HUDEP-2 (cell line): ENCODE results near the gene CECR2.

Experiments
- DNase-seq, 76 experiments: peaks; one replicate each; lab custom pipeline; 2025; ENCODE audit not compliant: unreplicated experiment in 76 of 76; lab: John Stamatoyannopoulos, UW

The CECR2 gene

DNA sequence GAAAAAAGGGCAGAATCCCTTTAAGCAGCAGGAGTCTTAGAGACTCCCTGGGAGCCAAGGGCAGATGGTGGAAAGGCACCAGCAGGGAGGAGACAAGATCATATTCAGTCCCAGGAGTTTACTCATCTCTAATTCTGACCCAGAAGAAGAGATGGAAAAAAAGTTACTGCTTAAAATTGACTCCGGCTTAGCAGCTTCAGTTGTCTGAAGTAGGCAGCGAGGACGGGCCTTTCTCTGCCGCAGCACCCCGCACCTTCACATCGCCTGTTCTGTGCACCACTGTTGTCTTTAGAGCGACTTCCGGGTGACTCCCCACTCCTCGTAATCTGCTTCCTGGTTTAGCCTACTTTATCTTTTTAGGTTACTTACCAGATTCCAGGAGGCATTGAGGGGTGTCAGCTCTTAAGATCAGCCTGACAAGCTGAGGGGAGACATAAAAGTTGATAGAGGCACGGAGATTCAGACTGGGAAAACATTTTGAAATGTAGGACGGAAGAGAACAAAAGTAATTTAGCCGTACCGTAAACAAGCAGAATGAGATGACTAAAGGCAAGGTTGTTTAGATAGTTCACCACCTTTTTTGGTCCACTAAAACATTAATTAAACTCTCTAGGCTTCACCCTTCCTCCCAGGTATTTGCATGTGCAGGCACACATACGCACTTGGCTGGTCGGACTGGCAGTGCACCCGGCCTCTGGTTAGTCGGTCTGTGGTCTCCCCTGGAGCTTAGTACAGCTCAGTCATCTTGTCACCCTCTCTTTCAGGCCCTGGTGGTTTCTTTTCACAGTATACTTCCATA lies 74.3 kb downstream of the CECR2 start:
- no peak for DNase-seq

DNA sequence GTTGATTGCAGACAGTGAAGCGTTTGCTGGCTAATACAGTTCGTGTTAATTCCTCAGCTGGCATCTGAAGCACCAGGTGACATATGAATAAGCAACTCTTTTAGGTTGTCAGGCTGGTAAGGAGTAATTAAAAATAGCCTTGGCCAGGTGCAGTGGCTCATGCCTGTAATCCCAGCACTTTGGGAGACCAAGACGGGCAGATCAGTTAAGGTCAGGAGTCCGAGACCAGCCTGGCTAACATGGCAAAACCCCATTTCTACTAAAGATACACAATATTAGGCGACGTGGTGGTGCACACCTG lies 74.9 kb downstream of the CECR2 start:
- no peak for DNase-seq

GRCh38 chr22:17446698-17447097 lies 77.4 kb downstream of the CECR2 start:
- DNase-seq, result no peak

DNA sequence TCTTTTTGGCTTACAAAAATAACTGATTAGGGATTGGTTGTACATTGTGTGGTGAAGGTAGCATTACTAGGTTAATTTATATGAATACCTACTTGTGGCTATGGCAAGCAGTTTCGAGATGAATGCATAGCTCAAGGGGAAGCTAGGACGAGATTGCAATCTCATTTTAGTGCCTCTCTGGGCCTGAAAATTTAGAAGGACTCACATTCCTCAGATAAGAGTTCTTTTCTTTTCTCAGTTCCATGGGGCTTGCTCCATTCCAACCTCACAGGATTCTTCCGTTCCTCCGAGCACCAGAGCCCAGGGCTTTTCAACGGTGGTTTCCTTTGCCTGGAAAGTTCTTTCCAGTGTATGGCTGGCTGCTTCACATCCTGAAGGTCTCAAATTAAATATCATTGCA lies 82.1 kb downstream of the CECR2 start:
- no peak for DNase-seq

DNA sequence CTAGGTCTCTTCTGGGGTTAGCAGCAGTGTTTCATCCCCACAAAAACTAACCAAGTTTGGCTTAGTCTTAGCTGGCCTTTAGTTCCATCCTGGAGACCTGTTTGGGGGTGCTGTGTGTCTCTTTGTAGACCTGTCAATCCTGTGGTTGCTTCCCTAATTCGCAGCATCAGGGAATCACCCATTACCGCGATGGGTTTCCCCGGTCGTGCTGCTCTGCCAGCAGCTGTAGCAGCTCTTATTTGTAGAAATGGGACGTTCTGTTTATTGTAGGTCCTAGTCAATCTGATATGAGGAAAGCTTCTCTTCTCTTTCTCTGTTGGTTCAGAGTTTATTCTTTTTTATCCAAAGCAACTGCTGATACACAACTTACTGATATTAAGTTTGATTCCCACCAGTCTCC lies 91.6 kb downstream of the CECR2 start:
- no peak for DNase-seq

DNA sequence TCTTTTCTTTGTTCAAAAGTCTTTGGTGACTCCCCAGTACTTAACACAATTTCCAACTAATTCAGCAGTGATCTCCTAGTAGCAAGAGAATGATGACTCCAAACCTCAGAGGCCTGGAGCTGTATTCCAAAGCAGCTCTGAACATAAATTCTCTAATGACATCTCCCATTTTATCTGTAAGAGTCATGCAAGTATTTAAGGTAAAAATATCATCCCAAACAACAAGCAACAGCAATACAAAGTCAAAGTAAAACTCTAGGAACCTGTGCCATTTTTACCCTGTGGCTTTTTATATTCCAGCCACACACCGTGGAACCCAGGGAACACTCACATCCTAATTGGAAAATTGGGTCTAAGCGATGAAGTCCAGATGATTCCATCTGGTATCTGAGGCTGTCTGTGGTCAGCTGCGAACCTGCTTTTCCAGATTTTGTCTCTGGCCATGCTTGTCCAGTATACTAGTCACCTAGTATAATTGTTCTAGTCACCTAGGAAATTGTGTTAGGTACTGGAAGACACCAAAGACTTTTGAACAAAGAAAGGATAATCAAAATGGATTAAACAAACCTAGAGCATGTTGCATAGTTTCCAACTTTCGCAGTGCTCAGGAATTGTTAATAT lies 101.7 kb downstream of the CECR2 start:
- DNase-seq, result no peak

DNA sequence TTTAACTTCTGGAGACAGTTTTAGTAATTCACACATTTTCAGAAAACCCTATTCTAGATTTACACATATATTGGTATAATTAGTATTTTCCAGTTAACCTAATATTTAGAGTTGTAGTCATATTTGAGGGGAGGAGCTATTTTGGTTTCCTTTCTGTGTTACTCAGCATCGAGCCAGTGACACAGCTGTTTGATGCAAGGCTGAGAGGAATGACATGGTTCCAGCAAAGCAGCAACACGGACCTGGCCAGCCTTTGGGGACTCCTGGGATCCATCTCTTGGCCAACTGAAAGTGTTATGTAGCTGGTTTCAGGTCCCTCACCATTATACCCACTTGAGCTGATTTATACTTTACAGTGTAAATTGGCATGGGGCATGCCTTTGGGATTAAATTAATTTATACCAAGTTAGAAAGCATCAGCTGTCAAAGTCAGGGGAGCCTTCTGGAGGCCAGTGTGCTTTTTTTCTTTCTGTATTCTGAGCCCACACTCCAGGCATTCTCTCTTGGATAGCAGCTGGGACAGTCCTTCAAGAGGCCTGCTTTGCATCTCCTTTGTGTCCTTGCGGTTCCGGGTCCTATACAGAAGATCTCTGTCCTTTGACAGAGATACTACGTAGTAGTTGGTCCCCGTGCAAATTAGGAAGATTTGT lies 102.8 kb downstream of the CECR2 start:
- DNase-seq, result no peak

DNA sequence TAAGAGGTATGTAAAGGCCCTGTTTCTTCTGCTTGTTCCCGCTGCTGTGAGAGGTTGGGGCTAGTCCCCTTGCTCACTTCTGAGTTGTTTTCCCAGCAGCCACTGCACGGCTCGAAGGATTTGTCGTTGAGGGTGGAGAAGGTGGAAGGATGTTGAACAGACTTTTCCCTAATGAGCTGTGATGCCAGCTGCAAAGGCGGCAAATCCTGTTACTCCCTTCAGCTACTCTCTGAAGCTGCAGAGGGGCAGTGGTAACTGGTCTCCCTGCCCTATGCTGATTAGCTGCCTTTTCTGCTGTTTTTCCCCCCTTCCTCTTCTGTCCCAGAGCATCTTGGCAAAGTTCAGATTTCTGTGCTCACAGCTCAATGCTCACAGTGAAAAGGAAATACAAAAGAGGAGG lies 103.7 kb downstream of the CECR2 start:
- DNase-seq, result no peak

DNA sequence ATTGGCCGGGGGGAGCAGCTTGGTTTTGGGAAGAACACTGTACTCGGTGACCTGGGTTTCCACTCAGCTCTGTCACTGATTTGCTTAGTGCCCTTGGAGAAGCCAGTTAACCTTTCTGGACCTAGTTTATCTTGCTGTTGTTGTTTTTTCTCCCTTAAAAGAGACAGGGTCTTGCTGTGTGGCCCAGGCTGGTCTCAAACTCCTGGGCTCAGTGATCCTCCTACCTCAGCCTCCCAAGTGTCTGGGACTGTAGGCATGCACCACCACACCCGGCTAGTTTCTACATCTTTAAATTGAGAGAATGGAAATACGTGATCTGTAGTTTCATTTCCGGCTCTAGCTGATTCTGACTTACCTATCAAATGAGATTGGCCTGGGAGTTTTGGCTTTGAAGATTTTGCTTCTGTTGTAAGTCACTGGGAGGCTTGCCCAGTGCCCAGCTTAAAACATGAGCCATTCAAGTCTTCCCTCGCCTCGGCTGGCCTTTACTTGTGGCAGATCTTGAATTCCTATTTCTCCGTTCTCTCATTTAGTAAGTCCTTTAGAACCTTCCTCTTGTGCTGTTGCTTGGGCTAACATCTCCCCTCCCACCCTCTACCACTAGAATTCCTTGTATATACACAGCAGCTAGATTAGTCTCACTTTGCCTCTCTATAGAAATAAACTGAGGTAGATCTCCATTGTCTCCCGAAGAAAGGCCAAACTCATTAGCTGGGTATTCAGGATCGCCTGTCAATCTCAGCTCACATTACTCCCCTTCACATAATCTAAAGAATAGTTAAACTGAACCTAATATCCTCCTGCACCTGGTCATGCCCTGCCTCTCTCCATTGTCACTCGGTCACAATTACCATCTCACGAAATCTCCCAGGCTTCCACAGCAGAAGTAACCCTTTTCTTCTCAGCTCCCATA lies 106.3 kb downstream of the CECR2 start:
- no peak for DNase-seq

GRCh38 chr22:17476838-17477237 lies 107.6 kb downstream of the CECR2 start:
- DNase-seq, result no peak

DNA sequence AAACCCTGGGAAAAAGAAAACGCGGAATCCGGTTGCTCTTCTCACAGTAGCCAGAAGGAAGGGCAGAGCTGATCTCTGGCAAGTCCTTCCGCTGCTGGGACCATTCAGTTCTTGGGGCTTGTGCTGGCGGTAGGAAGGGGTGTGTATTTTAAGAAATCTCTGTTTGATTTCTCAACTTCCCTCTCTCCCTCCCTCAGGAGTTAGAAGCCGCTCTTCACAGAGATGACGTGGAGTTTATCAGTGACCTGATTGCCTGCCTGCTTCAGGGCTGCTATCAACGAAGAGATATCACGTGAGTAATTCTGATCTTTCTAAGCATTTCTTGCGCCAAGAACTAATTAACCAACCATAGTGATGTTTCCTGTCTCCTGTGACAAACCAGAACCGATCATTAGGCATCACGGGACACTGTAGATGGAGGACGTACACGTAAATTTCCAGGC lies 108.2 kb downstream of the CECR2 start:
- DNase-seq, result no peak

- no peak for DNase-seq
These were observed 109.9 kb downstream of the CECR2 start for GRCh38 chr22:17479135-17479534.

- no peak for DNase-seq
These were observed 112.2 kb downstream of the CECR2 start for GRCh38 chr22:17481424-17481823.

DNA sequence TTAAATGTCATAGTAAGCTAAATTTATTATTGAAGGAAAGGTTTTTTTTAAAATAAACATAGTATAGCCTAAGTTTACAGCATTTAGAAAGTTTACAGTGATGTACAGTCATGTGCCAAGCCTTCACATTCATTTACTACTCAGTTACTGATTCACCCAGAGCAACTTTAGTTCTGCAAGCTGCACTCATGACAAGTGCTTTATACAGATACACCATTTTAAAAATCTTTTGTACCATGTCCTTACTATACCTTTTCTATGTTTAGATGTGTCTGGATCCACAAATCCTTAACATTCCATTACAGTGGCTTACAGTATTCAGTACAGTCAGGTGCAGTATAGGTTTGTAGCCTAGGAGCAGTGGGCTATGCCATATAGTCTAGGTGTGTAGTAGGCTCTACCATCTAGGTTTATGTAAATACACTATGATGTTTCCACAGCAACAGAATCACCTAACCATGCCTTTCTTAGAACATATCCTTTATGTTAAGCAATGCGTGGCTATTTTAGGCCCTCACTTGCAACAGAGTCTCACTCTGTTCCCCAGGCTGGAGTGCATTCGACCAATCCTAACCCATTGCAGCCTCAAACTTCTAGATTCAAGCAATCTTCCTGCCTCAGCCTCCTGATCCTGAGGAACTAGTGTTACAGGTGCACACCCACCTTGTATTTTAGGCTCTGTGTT lies 114.6 kb downstream of the CECR2 start:
- no peak for DNase-seq

- DNase-seq, result no peak
These were observed 115.3 kb downstream of the CECR2 start for GRCh38 chr22:17484608-17485007.

GRCh38 chr22:17486313-17486712 lies 117.1 kb downstream of the CECR2 start:
- no peak for DNase-seq

- DNase-seq, result no peak
These were observed 117.5 kb downstream of the CECR2 start for GRCh38 chr22:17486719-17487118.

DNA sequence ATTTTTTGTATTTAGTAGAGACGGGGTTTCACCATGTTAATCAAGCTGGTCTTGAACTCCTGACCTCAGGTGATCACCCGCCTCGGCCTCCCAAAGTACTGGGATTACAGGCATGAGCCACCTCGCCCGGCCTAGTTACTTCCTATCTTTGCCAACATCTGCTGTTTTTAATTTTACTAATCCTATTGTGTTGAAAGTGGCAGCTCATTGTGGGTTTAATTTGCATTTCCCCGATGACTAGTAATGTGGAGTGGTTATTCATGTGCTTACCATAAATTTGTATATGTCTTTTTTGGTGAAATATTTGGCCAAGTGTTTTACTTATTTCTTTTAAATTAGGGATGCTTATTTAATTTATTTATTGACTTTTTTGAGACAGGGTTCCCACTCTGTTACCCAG lies 119.8 kb downstream of the CECR2 start:
- no peak for DNase-seq

GRCh38 chr22:17491090-17491640 lies 121.9 kb downstream of the CECR2 start:
- DNase-seq, result no peak

GRCh38 chr22:17492247-17492646 lies 123.0 kb downstream of the CECR2 start:
- DNase-seq, result no peak
